GM12875 (cell line): Measurements from ENCODE around the gene GRM5.
"Not testable (repeated sequence)": the region's sequence is repeated elsewhere in the genome, so short reads cannot be mapped to it uniquely, and the experiment has no call there.

Experiments
- H3K4me3 ChIP-seq: one replicate; pipeline ENCODE4 v1.5.1; 2011; ENCODE audit warnings: low read depth, low read length, control low read depth
- TF ChIP-seq, protein P1 (sequence below): IDR thresholded peaks from 2 replicates; pipeline ENCODE4 v1.5.1; 2011; ENCODE audit warnings: low read depth, mild to moderate bottlenecking, control low read depth, inconsistent platforms, low read length, moderate library complexity, borderline replicate concordance; ENCODE audit not compliant: insufficient read depth

GRM5 gene

DNA sequence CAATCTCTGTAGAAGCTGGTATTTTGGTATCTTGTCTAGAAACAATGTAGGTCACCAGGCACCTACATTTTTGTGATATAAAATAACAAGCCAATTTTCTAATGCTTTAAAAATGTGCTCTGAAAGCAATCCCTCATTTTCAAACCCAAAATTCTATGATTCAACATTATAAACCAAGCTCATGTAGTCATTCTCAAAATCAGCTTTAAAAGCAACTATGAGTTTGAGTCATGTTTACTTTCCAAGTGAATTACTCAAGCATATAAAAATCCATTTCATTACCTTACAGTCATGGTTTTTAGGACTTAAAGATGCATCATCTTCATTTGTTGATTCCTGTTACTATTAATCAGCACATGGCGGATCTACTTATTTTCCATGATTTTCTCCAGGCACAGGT is 216.4 kb downstream of the GRM5 start:
- TF ChIP-seq, protein P1, sequence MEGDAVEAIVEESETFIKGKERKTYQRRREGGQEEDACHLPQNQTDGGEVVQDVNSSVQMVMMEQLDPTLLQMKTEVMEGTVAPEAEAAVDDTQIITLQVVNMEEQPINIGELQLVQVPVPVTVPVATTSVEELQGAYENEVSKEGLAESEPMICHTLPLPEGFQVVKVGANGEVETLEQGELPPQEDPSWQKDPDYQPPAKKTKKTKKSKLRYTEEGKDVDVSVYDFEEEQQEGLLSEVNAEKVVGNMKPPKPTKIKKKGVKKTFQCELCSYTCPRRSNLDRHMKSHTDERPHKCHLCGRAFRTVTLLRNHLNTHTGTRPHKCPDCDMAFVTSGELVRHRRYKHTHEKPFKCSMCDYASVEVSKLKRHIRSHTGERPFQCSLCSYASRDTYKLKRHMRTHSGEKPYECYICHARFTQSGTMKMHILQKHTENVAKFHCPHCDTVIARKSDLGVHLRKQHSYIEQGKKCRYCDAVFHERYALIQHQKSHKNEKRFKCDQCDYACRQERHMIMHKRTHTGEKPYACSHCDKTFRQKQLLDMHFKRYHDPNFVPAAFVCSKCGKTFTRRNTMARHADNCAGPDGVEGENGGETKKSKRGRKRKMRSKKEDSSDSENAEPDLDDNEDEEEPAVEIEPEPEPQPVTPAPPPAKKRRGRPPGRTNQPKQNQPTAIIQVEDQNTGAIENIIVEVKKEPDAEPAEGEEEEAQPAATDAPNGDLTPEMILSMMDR, result no peak
- no peak overlapping the region for H3K4me3 ChIP-seq

DNA sequence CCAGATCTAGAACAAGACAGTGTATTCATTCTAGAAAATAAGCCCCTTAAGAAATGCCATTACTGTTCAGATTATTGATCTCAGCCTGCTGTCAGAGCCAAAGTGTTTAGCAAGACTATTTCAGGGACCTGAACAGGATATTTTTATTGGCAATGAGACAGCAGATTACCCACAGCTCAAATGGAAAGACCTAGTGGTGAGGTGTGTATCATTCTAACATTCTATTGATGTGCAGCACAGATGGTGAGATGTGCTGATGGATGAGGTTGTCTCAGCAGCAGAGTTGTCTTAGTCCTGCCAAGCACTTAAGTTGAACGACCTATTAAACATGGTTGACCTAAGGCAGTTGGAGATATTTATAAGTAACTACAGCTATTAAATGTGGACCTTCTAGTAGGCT is 219.5 kb downstream of the GRM5 start:
- H3K4me3 ChIP-seq, result not testable (repeated sequence)

DNA sequence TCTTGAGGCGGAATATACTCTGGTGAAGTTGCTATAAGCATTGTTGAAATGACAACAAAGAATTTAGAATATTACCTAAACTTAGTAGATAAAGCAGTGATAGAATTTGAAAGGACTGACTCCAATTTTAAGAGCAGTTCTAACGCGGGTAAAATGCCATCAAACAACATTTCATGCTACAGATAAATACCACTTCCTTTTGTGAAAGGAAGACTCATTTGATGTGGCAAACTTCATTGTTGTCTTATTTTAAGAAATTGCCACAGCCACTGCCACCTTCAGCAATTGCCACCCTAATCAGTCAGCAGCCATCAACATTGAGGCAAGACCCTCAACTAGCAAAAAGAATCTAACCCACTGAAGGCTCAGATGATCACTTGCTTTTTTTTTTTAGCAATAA is 220.8 kb downstream of the GRM5 start:
- H3K4me3 ChIP-seq, result not testable (repeated sequence)

DNA sequence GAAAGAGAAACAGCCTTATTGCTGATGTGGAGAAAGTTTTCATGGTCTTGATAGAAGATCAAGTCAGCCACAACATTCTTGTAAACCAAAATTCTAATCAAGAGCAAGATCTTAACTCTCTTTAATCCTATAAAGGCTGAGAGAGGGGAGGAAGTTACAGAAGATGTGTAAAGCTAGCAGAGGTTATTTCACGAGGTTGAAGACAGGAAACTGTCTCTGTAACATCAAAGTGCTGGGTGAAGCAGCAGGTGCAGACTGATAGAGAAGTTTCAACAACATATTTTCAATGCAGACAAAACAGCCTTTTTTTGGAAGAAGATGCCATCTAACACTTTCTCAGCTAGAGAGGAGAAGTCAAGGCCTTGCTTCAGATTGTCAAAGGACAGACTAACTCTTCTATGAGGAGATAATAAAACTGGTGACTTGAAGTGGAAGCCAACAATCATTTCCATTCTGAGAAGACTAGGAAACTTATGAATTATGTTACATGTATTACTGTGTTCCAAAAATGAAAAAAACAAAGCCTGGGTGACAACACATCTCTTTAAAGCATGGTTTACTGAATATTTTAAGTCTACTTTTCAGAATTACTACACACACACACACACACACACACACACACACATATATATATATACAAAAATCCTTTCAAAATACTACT is 221.9 kb downstream of the GRM5 start:
- H3K4me3 ChIP-seq, result not testable (repeated sequence)

DNA sequence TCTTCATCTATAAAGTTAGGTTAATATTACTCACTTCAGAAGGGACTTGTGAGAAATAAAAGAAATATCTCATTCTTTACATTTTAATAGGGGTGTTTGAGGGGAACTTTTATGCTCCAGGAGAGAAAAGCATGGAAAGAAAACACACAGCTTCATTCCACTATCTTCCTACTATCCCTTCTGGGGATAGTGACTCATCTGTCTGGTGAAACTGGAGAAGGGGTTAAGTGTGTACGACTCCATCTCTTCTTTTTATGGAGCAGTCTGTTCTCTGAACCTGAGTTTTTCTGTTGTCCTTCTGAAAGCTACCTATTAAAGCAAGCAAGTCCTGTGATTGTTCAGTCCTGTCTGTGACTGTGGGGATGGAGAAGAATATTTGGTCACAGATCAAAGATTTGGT is 227.6 kb downstream of the GRM5 start:
- H3K4me3 ChIP-seq, result not testable (repeated sequence)

DNA sequence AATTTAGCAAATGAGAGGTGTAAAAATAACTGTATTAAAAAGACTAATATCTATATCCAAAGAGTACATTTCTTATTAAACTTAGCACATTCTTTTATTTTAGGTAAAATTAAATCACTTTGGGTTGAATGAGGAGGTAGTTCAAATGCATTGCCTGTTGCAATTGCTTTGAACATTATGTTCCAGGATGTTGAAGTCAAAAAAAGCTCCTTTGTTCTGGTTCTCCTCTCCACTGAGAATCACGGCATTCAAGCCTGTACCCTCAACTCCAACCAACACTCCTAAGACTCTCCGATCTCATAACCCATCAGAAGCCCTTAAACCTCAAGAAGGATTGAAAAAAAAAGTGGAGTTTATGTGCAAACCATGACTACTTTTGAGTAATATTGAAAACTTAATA is 230.1 kb downstream of the GRM5 start:
- H3K4me3 ChIP-seq, result not testable (repeated sequence)

DNA sequence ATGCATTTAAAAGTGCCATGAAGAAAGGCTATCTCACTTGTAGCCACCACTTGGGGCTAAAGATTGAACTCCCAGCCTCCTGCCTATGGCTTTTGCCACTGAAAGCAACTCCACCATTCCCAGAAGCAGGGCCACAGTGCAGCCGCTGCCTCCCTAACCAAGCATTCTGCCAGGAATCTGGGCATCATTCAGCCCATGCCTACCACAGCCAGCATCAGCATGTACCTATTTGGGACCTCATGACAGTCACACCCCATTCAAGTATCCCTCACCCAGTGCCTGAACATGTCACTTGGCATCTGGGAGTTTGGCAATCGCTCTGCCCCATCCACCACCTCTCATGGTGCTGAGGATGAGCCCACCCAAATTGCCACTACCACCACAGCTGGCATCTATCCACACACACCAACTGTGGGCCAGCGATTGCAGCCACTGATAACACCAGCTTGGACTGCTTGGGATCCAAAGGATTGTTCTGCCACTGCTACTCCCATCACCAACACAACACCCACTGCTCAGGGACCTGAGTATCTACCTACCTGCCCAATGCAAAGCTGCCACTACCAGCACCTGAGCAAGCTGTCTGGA is 234.4 kb downstream of the GRM5 start:
- no peak overlapping the region for H3K4me3 ChIP-seq
- TF ChIP-seq, protein P1, result no peak

DNA sequence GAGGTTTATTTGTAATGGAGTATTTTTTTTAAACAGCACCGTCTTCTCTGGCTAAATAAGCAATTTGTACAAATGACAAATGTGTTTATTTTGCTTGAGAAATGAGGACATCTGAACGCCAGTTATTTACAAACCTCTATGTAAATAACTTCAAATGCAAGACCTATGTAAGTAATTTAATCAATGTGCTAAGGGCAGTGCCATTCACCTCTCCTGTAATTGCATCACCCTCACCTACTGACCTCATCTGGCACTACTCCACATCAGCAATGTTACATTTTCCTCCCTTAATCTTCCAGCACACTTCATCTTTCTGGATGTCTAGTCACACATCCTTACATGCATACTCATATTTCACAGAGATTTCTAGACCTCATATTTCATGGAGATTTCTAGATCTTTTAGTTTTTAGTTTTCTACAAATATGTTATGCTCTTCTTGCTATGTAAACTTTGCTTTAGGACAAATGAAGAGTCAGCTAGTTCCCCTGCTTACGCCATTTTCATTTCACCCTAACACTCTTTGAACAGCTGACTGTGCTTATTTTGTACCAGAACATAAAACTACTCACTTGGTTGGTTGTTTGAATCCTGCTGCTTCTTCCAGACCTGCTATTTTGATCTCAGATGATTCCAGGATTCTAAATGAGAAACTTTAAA is 238.6 kb downstream of the GRM5 start:
- no peak overlapping the region for H3K4me3 ChIP-seq
- TF ChIP-seq, protein P1, result no peak

DNA sequence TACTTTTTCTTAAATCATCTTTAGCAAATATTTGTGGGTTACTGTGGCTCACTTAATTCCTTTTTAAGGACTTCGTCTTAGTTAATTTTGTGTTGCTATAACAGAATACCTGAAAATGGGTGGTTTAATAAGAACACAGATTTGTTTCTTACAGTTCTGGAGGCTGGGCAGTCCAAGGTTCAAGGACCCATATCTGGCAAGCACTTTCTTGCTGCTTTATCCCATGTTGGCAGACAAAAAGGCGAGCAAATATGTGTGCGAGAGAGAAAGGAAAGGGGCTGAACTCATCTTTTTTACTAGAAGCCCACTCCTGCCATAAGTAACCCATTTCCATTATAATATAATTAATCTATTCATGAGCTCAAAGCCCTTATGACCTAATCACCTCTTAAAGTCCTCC is 246.2 kb downstream of the GRM5 start:
- TF ChIP-seq, protein P1, result no peak

DNA sequence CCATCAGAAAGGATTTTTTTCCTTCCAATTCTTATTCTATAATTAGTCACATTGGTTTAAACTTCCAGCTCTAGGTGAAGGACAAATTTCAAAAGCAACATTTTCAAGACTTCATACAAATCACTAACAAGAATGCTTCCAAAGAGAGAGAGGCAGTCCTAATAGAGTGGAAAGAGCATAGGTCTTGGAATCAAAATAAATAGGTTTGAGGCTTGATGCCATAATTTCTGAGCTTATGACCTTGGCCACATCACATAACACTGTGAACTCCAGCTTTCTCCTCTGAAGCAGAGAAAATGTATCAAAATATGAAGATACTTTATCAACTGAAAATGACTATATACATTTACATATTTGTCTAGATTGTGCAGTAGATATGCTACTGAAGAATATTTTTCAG is 246.8 kb downstream of the GRM5 start:
- no peak overlapping the region for H3K4me3 ChIP-seq
- TF ChIP-seq, protein P1, result no peak

More for the DNA sequence above, 246.2 kb downstream of the GRM5 start:
- no peak overlapping the region for H3K4me3 ChIP-seq
